NCI-H2029 treated with DMSO at 0.1 percent for 48 hours (cell line): ENCODE measurements around the gene COX6A1.

ENCODE experiments used
- DNase-seq: peaks from one replicate; lab custom pipeline; 2025; lab: John Stamatoyannopoulos, UW

COX6A1 gene

GRCh38 chr12:120437735-120438494 is at the start of gene COX6A1:
Gene COX6A1, plus strand, starts transcription at chr12:120438113. Its CDS starts 14 bp downstream, at chr12:120438127.
- peak; percentile 99 for DNase-seq

DNA sequence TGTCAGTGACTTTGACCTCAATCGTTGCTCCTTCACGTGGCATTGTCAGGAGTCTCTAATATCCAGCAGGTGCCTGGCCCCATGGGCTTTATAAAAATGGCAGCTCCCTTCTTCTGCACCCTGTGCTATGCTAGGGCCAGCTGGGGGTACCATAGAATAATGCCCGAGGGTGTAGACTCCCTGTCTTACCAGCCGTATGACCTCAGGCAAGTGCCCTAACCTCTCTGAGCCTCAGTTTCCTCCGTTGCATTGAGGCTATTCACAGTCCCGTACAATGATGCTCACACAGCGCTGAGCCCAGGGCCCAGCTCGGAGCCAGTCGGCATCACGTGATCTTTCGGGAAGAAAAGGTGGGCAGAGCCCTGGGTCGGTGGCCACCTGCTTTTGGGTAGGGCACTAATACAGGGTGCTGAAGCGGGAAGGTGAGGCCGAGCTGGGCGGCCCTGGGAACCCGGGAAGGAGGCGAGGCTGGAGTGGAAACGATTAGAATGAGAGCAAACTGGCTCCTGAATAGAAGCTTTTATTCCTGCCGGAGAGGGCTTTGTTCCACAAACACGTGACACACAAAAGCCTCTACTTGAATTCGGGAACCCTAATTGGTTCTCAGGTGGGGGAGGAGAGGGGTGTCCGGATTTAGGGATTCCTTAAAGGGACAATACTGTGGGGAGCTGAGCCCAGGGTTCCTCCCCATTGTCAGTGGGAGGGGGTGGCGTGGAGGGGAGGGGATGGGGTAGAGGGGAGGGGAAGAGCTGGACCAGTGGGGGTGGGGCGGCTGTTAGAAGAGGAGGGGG is 49.0 kb upstream of the COX6A1 start:
- peak; percentile 69 for DNase-seq

DNA sequence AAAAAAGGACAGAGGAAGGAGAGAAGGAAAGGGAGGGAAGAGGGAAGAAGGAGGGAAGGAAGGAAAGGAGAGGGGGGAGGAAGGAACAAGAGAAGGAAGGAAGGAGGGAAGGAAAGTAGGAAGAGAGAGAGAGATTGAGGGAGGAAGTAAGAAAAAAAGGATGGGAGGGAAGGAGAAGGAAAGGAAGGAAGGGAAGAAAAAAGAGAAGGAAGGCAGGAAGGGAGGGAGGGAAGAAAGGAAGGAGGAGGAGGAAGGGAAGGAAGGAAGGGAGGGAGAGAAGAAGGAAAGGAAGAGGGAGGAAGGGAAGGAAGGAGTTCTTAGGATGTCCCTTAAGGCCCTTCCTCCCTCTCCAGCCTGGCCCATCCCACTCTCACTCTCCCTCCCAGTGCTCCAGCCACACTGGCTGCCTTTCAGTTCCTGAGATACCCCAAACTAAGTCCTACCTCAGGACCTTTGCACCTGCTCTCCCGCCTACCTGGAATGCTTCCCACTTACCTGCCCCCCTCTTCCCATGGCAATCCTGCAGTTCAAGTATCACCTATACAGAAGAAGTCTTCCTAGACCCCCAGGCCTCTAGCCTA is 47.3 kb upstream of the COX6A1 start:
- DNase-seq, result no peak

GRCh38 chr12:120394483-120395367 is 43.2 kb upstream of the COX6A1 start:
- peak; percentile 91 for DNase-seq

- DNase-seq, result peak; percentile 22
Measured at GRCh38 chr12:120397824-120398540, 39.9 kb upstream of the COX6A1 start.

GRCh38 chr12:120399531-120399930 is 38.4 kb upstream of the COX6A1 start:
- no peak for DNase-seq

DNA sequence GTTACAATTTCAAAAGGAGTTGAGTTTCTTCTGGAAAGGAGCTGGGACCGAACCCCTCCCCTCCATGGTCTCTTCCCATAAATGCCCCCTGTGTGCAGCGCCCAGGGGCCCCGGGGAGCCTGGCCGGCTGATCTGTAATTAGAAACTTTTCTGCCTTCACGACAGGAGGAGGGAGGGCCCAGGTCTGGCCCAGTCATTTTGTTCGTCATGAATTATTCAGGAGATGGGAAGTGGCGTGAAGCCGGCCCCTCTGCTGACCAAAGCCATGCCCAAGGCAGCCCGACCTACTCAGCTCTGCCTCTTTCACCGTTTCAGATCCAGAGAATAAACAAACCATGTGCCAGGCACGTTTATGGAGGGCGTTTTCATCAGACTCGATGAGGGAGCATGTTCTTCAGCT is 35.7 kb upstream of the COX6A1 start:
- no peak for DNase-seq

DNA sequence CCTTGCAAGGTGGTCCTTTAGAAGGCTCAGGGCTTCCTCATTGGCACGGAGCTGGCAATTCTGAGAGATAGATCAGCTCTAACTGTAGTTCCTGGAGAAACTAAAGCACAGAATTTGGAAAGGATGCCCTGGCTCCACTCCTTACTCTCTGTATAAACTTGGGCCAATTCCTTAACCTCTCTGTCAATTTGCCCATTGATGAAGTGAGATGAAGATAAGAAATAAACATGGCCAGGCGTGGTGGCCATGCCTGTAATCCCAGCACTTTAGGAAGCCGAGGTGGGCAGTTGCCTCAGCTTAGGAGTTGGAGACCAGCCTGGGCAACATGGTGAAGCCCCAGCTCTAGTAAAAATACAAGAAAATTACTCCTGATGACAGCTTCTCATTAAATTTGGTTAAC is 34.0 kb upstream of the COX6A1 start:
- DNase-seq, result no peak

DNA sequence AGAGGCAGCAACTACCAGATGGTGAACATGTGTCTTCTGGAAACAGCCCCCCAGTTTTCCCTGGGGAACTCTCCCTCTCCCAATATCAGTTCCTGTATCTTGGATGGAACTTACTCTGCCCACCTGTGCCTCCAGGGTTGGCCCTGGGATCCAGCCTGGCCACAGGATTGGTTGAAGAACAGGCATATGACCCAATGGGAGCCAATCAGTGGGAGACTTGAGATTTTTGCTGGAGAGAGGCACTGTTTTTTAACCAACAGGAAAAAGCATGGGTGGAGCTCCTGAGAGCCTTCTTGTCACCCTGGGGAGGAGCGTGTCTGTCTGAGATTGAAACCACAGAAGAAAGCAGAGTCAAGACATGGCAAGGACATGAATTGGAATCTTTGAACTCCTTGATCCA is 33.6 kb upstream of the COX6A1 start:
- no peak for DNase-seq

GRCh38 chr12:120406069-120406468 is 31.8 kb upstream of the COX6A1 start:
- DNase-seq, result no peak

GRCh38 chr12:120406553-120406952 is 31.4 kb upstream of the COX6A1 start:
- DNase-seq, result no peak

DNA sequence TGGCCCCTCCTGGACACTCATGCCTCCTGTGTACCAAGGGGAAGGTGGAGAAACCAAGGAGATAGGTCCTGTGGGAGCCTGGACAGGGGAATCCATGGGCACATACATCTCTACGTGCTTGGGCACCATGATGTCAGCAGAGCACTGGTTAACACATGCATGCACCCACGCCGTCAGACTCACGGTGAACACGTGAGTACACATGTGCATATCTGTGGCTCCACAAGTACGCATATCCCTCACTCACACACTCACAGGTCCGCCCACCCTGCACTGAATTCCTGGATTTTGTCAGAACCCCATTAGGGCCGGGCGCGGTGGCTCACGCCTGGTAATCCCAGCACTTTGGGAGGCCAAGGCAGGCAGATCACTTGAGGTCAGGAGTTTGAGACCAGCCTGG is 29.1 kb upstream of the COX6A1 start:
- no peak for DNase-seq

GRCh38 chr12:120412421-120412820 is 25.5 kb upstream of the COX6A1 start:
- no peak for DNase-seq

DNA sequence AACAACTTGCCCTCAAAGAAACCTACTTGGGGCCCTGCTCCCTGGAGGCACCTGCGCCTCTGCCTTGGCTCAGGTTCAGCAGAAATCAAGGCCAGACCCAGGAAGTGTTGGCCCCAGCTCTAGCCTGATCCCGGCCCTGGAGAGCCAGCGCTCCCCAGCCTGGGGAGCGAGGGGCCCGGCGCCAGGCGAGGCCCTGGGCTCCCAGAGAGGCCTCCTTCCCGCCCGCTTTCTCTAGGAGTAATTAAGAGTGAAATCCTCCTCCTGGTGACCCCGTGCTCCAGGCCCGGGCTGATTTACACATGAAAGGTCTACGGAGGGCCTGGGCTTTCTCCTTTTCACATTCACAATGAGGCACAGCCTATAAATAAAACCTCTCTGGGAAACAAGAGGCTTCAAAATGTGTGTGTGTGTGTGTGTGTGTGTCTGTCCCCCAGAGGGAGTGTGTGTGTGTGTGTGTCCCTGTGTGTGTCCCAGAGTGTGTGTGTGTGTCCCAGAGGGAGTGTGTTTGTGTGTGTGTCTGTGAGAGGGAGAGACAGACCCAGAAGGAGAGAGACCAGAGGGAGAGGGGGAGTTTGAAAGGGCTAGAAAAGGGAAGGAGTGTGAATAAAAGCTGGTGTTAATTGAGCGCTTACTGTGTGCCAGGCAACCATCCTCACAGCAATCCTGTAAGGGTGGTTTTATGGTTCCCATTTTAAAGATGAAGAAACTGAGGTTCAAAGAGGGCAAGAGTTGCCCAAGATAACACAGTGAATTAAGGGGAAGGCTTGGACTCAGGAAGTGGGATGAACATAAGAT is 23.8 kb upstream of the COX6A1 start:
- DNase-seq, result peak; percentile 45

GRCh38 chr12:120416490-120417216 is 21.3 kb upstream of the COX6A1 start:
- DNase-seq, result no peak

- DNase-seq, result no peak
Measured at GRCh38 chr12:120417917-120418580, 19.9 kb upstream of the COX6A1 start.

DNA sequence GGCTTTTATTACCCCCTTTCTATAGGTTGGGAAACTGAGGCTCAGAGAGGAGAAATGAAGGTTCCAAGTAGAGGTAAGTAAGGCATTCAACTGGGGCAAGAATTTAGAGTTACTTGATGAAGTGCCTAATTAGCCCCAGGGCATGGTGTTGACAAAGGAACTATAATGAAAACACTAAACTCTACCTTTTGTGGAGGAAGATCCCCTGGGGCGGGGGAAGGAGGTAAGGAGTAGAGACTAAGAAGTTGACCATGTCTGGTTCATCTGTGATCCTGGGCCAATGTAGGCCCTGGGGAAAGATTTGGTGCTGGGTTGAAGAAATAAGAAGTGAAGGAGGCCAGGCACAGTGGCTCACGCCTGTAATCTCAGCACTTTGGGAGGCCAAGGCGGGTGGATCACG is 16.2 kb upstream of the COX6A1 start:
- no peak for DNase-seq

GRCh38 chr12:120422892-120423456 is 14.9 kb upstream of the COX6A1 start:
- DNase-seq, result no peak

DNA sequence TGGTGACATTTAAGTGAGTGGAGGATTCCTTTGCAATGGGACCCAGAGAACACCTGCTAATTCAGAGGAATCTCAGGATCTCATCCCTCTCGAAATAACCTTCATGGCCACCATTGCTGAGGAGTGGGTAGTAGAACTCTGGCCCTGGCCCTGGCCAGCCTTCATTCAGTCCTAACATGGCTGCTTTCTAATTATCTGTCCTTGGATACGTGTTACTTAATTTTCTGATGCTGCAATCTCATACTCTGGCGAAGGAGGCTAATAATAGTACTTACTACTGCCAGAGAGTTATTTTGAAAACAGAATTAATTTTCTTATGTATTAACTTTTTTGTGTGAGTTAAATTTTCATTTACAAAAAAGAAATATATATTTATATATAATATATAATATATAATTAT is 12.1 kb upstream of the COX6A1 start:
- no peak for DNase-seq
